Body of pancreas (tissue), 4 donors: ENCODE measurements around the gene CDK5RAP2.

Experiments used
- POLR2A ChIP-seq, 3 donors: fragments of 450-650 bp; IDR thresholded peaks; one replicate each; pipeline ENCODE4 v1.6.1; 2016; ENCODE audit warnings: antibody characterized with exemption in 3 of 3, mild to moderate bottlenecking in 2 of 3
- TF ChIP-seq, protein P1 (sequence below), 7 experiments: fragments of 450-650 bp in 4 of 7; fragments of 200-600 bp in 3 of 7; sonication (generic) in 3 of 7; IDR thresholded peaks; one replicate each; pipeline ENCODE4 v1.5.1; 2016 to 2019; ENCODE audit warnings: antibody characterized with exemption in 7 of 7

DNA sequence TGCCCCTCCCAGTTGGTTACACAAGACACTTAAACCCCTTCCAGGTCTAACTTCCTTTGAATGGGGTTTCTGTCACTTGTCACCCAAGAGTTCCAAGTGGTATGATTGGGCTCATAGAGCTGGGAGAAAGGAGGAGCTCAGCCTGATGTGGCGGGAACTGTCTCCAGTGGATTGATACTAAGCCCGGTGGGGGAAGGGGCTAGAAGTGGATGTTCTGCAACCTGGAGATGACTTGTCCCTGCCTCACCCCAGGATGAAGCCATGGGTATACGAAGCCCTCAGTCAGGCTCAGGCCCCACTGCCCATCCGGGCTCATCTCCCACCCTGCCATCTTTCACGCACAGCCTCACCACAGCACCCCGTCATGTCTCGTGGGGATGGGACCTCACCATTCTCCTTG lies 203.9 kb downstream of the CDK5RAP2 start:
- TF ChIP-seq, protein P1, sequence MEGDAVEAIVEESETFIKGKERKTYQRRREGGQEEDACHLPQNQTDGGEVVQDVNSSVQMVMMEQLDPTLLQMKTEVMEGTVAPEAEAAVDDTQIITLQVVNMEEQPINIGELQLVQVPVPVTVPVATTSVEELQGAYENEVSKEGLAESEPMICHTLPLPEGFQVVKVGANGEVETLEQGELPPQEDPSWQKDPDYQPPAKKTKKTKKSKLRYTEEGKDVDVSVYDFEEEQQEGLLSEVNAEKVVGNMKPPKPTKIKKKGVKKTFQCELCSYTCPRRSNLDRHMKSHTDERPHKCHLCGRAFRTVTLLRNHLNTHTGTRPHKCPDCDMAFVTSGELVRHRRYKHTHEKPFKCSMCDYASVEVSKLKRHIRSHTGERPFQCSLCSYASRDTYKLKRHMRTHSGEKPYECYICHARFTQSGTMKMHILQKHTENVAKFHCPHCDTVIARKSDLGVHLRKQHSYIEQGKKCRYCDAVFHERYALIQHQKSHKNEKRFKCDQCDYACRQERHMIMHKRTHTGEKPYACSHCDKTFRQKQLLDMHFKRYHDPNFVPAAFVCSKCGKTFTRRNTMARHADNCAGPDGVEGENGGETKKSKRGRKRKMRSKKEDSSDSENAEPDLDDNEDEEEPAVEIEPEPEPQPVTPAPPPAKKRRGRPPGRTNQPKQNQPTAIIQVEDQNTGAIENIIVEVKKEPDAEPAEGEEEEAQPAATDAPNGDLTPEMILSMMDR (IDR thresholded peaks at IDR 0.05), result no peak
- TF ChIP-seq POLR2A (IDR thresholded peaks at IDR 0.05), result no peak
